H9 (cell line): ENCODE results near the gene SNN. TPM values are rescaled to one million over a fixed set of nuclear protein-coding genes. Genes with fewer than 3 reads are reported as not detected.

Source experiments
- DNase-seq: peaks from one replicate; pipeline ENCODE4 v3.0.0-alpha.2; 2017
- H2AFZ ChIP-seq: one replicate; pipeline ENCODE4 v1.6.1; 2013; ENCODE audit warnings: mild to moderate bottlenecking, low read length, control low read depth, moderate library complexity
- H2AK5ac ChIP-seq: 2 replicates; pipeline ENCODE4 v1.6.1; 2013; ENCODE audit warnings: low read length, control low read depth, mixed read lengths; ENCODE audit not compliant: insufficient read length
- H2BK120ac ChIP-seq: one replicate; pipeline ENCODE4 v1.6.1; 2013; ENCODE audit warnings: low read depth, mild to moderate bottlenecking, low read length, control low read depth, inconsistent platforms; ENCODE audit not compliant: poor library complexity, severe bottlenecking
- H2BK12ac ChIP-seq: 2 replicates; pipeline ENCODE4 v1.6.1; 2013; ENCODE audit warnings: low read length, control low read depth, mixed read lengths, low read depth; ENCODE audit not compliant: insufficient read length
- H2BK15ac ChIP-seq: 2 replicates; pipeline ENCODE4 v1.6.1; 2013; ENCODE audit warnings: low read depth, low read length, control low read depth
- H2BK20ac ChIP-seq: one replicate; pipeline ENCODE4 v1.6.1; 2013; ENCODE audit warnings: low read depth, mild to moderate bottlenecking, low read length, control low read depth, inconsistent platforms; ENCODE audit not compliant: poor library complexity, severe bottlenecking
- H2BK5ac ChIP-seq: 2 replicates; pipeline ENCODE4 v1.6.1; 2013; ENCODE audit warnings: low read length, control low read depth, mixed read lengths; ENCODE audit not compliant: insufficient read length
- H3K14ac ChIP-seq: 2 replicates; pipeline ENCODE4 v1.6.1; 2013; ENCODE audit warnings: low read length, control low read depth; ENCODE audit not compliant: insufficient read depth
- H3K18ac ChIP-seq: 2 replicates; pipeline ENCODE4 v1.6.1; 2013; ENCODE audit warnings: low read depth, mild to moderate bottlenecking, mixed read lengths, low read length, control low read depth; ENCODE audit not compliant: insufficient read length
- H3K23ac ChIP-seq: 2 replicates; pipeline ENCODE4 v1.6.1; 2013; ENCODE audit warnings: low read length, control low read depth, mixed read lengths, low read depth; ENCODE audit not compliant: insufficient read length
- H3K23me2 ChIP-seq: 2 replicates; pipeline ENCODE4 v1.6.1; 2013; ENCODE audit warnings: low read depth, mild to moderate bottlenecking, mixed read lengths, low read length, control low read depth; ENCODE audit not compliant: insufficient read length, poor library complexity, severe bottlenecking
- H3K27ac ChIP-seq: 2 replicates; pipeline ENCODE4 v1.5.1; 2013; ENCODE audit warnings: low read length, control low read depth, mixed read lengths, low read depth; ENCODE audit not compliant: insufficient read length
- H3K27me3 ChIP-seq: 2 replicates; pipeline ENCODE4 v1.6.1; 2013; ENCODE audit warnings: low read length, control low read depth, inconsistent platforms; ENCODE audit not compliant: insufficient read depth
- H3K4ac ChIP-seq: 2 replicates; pipeline ENCODE4 v1.6.1; 2013; ENCODE audit warnings: low read depth, mild to moderate bottlenecking, control low read depth, inconsistent platforms, low read length, moderate library complexity
- H3K4me1 ChIP-seq: 2 replicates; pipeline ENCODE4 v1.6.1; 2013; ENCODE audit warnings: low read length, control low read depth, inconsistent platforms; ENCODE audit not compliant: insufficient read depth
- H3K4me2 ChIP-seq: 2 replicates; pipeline ENCODE4 v1.6.1; 2013; ENCODE audit warnings: low read length, control low read depth, mixed read lengths; ENCODE audit not compliant: insufficient read length, insufficient read depth
- H3K56ac ChIP-seq: 2 replicates; pipeline ENCODE4 v1.6.1; 2013; ENCODE audit warnings: low read depth, mild to moderate bottlenecking, mixed read lengths, low read length, control low read depth; ENCODE audit not compliant: insufficient read length
- H3K79me1 ChIP-seq: 2 replicates; pipeline ENCODE4 v1.6.1; 2013; ENCODE audit warnings: low read depth, mild to moderate bottlenecking, moderate library complexity, low read length, control low read depth, inconsistent platforms; ENCODE audit not compliant: insufficient read depth, poor library complexity, severe bottlenecking
- H3K79me2 ChIP-seq: 2 replicates; pipeline ENCODE4 v1.6.1; 2013; ENCODE audit warnings: low read length, control low read depth, inconsistent platforms; ENCODE audit not compliant: insufficient read depth
- H3K9ac ChIP-seq: 2 replicates; pipeline ENCODE4 v1.6.1; 2013; ENCODE audit warnings: low read length, control low read depth, mixed read lengths; ENCODE audit not compliant: insufficient read length; ENCODE audit errors: extremely low read depth
- H3K9me3 ChIP-seq: one replicate; pipeline ENCODE4 v1.6.1; 2013; ENCODE audit warnings: low read depth, low read length, inconsistent platforms; ENCODE audit not compliant: control insufficient read depth
- H3T11ph ChIP-seq: one replicate; pipeline ENCODE4 v1.6.1; 2013; ENCODE audit warnings: mild to moderate bottlenecking, low read length, control low read depth, inconsistent platforms
- H4K20me1 ChIP-seq: one replicate; pipeline ENCODE4 v1.6.1; 2013; ENCODE audit not compliant: control insufficient read depth, insufficient read length, insufficient read depth
- H4K5ac ChIP-seq: 2 replicates; pipeline ENCODE4 v1.6.1; 2013; ENCODE audit warnings: low read depth, mild to moderate bottlenecking, mixed read lengths, low read length, control low read depth; ENCODE audit not compliant: insufficient read length
- H4K8ac ChIP-seq: replicated peaks from 2 replicates; pipeline ENCODE4 v1.6.1; 2013; ENCODE audit warnings: low read length, control low read depth, mixed read lengths, low read depth; ENCODE audit not compliant: insufficient read length
- H4K91ac ChIP-seq: 2 replicates; pipeline ENCODE4 v1.6.1; 2013; ENCODE audit warnings: low read depth, mild to moderate bottlenecking, moderate library complexity, mixed read lengths, low read length, control low read depth; ENCODE audit not compliant: insufficient read length
- H3K27ac Mint-ChIP-seq, 3 experiments: 2 replicates in 2 of 3; 3 replicates in 1 of 3; pipeline ENCODE4 v1.8.0; 2020 to 2021; ENCODE audit warnings: mixed read lengths in 3 of 3, mild to moderate bottlenecking in 1 of 3, moderate library complexity in 1 of 3
- H3K27me3 Mint-ChIP-seq: 2 replicates; pipeline ENCODE4 v1.8.0; 2021; ENCODE audit warnings: low read depth, mild to moderate bottlenecking, moderate library complexity, mixed read lengths
- H3K36me3 Mint-ChIP-seq, 3 experiments: 2 replicates in 2 of 3; 3 replicates in 1 of 3; pipeline ENCODE4 v1.8.0; 2020 to 2021; ENCODE audit warnings: low read depth in 3 of 3, mixed read lengths in 3 of 3; ENCODE audit not compliant: insufficient read depth in 1 of 3
- H3K4me1 Mint-ChIP-seq, 2 experiments: 2 replicates each; pipeline ENCODE4 v1.8.0; 2020; ENCODE audit warnings: mixed read lengths in 2 of 2
- H3K4me3 Mint-ChIP-seq, 2 experiments: 2 replicates in 1 of 2; 3 replicates in 1 of 2; pipeline ENCODE4 v1.8.0; 2020 to 2021; ENCODE audit warnings: mild to moderate bottlenecking in 2 of 2, mixed read lengths in 2 of 2, moderate library complexity in 1 of 2
- H3K9me3 Mint-ChIP-seq, 2 experiments: 2 replicates in 1 of 2; 3 replicates in 1 of 2; pipeline ENCODE4 v1.8.0; 2020; ENCODE audit warnings: mild to moderate bottlenecking in 2 of 2, mixed read lengths in 2 of 2, moderate library complexity in 1 of 2
- WGBS: extraction: QIAGEN DNeasy Blood & Tissue Kit; methylation state at CpG from one replicate; pipeline ENCODE4 v1.1.7; 2013; ENCODE audit warnings: missing lambda C conversion rate, low lambda C conversion rate, mixed read lengths; ENCODE audit not compliant: insufficient read length; ENCODE audit errors: extremely low coverage; 5-methylcytosine and 5-hydroxymethylcytosine counted together
- total RNA-seq: library from RNA; stranded (reverse); gene quantifications from 2 replicates; pipeline ENCODE4 v1.2.1, GENCODE V29; 2021
- TF ChIP-seq, protein P1 (sequence below): fragments of 200-600 bp; sonication (generic); conservative IDR thresholded peaks from 3 replicates; pipeline ENCODE4 v1.8.0; 2021; ENCODE audit warnings: antibody characterized with exemption, mild to moderate bottlenecking

SNN gene
- total RNA-seq, 1 experiment from 2014 or later: 44.2 TPM

- H4K91ac ChIP-seq: no peak overlapping the region
- H3K14ac ChIP-seq: no peak overlapping the region
- Mint-ChIP-seq H3K9me3 (no peaks in the 10 kb centered on the region; a peak in 1 of 5 replicates), H3K27ac (no peak overlapping the region), H3K36me3 (no peaks in the 10 kb centered on the region), H3K27me3 (peaks cover 6% of the 10 kb centered on the region), H3K4me3 (no peak overlapping the region), H3K4me1 (peaks cover 37 to 48% of the 10 kb centered on the region in 2 experiments)
- H2BK12ac ChIP-seq: no peak overlapping the region
- peaks cover 3% of the 10 kb centered on the region for H3K23me2 ChIP-seq
- H3K18ac ChIP-seq: no peak overlapping the region
- no peak overlapping the region for H3K27ac ChIP-seq
- H3K23ac ChIP-seq: no peak overlapping the region
- TF ChIP-seq, protein P1, sequence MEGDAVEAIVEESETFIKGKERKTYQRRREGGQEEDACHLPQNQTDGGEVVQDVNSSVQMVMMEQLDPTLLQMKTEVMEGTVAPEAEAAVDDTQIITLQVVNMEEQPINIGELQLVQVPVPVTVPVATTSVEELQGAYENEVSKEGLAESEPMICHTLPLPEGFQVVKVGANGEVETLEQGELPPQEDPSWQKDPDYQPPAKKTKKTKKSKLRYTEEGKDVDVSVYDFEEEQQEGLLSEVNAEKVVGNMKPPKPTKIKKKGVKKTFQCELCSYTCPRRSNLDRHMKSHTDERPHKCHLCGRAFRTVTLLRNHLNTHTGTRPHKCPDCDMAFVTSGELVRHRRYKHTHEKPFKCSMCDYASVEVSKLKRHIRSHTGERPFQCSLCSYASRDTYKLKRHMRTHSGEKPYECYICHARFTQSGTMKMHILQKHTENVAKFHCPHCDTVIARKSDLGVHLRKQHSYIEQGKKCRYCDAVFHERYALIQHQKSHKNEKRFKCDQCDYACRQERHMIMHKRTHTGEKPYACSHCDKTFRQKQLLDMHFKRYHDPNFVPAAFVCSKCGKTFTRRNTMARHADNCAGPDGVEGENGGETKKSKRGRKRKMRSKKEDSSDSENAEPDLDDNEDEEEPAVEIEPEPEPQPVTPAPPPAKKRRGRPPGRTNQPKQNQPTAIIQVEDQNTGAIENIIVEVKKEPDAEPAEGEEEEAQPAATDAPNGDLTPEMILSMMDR: no peak
- H4K8ac ChIP-seq: no peak overlapping the region
- no peak overlapping the region for H2BK120ac ChIP-seq
- no peak overlapping the region for H2AFZ ChIP-seq
- H2AK5ac ChIP-seq: no peak overlapping the region
- H3K27me3 ChIP-seq: no peaks in the 10 kb centered on the region
- WGBS: 92% methylated on average over 2 of the region's 4 CpGs
- H3K4me2 ChIP-seq: no peak overlapping the region
- no peak for DNase-seq
- H2BK20ac ChIP-seq: no peak overlapping the region
- no peak overlapping the region for H3T11ph ChIP-seq
- H4K20me1 ChIP-seq: no peaks in the 10 kb centered on the region
- H3K4ac ChIP-seq: no peak overlapping the region
- no peak overlapping the region for H4K5ac ChIP-seq
- H3K56ac ChIP-seq: no peak overlapping the region
- peaks cover 8% of the 10 kb centered on the region; the same call in 1 of the 2 replicates for H3K4me1 ChIP-seq
- no peak overlapping the region for H3K9ac ChIP-seq
- no peak overlapping the region for H2BK5ac ChIP-seq
- H2BK15ac ChIP-seq: no peak overlapping the region
- no peaks in the 10 kb centered on the region for H3K79me2 ChIP-seq
- H3K9me3 ChIP-seq: no peaks in the 10 kb centered on the region
- H3K79me1 ChIP-seq: no peaks in the 10 kb centered on the region
Measured at GRCh38 chr16:11639008-11639562, 29.2 kb upstream of the SNN start.
